Astrocyte (in vitro differentiated cells and primary cell): Measurements from ENCODE around the gene CBY3.

Experiments used
- EZH2 ChIP-seq: IDR thresholded peaks from 2 replicates; pipeline ENCODE4 v1.6.1; 2012; ENCODE audit warnings: mild to moderate bottlenecking, low read length, inconsistent platforms; ENCODE audit not compliant: insufficient read depth
- TF ChIP-seq, protein P1 (sequence below): IDR thresholded peaks from 2 replicates; pipeline ENCODE4 v1.5.1; 2011; ENCODE audit warnings: low read depth, mild to moderate bottlenecking, inconsistent platforms, low read length, moderate library complexity; ENCODE audit not compliant: insufficient read depth

DNA sequence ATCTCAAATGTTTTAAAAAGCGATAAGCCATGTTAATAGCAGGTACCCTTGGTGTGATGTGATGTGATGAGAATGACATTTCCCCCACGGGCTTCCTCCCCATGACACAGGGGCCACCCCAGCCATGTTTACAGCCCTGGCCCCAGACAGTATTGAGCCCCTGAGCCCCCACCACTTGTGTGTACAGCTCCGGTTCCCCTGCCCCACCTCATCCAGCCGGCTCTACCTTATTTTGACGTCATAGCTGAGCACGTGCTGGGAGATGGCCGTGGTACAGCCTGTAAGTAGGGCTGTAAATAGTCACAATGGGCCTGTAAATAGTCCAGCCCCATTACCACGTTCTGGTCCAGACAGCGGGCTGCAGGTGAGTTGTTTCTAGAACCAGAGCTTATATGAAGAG lies 32.4 kb downstream of the CBY3 start:
- TF ChIP-seq, protein P1, sequence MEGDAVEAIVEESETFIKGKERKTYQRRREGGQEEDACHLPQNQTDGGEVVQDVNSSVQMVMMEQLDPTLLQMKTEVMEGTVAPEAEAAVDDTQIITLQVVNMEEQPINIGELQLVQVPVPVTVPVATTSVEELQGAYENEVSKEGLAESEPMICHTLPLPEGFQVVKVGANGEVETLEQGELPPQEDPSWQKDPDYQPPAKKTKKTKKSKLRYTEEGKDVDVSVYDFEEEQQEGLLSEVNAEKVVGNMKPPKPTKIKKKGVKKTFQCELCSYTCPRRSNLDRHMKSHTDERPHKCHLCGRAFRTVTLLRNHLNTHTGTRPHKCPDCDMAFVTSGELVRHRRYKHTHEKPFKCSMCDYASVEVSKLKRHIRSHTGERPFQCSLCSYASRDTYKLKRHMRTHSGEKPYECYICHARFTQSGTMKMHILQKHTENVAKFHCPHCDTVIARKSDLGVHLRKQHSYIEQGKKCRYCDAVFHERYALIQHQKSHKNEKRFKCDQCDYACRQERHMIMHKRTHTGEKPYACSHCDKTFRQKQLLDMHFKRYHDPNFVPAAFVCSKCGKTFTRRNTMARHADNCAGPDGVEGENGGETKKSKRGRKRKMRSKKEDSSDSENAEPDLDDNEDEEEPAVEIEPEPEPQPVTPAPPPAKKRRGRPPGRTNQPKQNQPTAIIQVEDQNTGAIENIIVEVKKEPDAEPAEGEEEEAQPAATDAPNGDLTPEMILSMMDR, result no peak
- no peak for TF ChIP-seq EZH2
